GM21576 (cell line): ENCODE results near the gene CLEC16A.

Experiments used
- ATAC-seq: cut with Tn5 transposase; IDR thresholded peaks from one replicate; pipeline ENCODE4 v1.9.1; 2021; ENCODE audit warnings: mild to moderate bottlenecking, moderate library complexity; ENCODE audit not compliant: unreplicated experiment

The CLEC16A gene

DNA sequence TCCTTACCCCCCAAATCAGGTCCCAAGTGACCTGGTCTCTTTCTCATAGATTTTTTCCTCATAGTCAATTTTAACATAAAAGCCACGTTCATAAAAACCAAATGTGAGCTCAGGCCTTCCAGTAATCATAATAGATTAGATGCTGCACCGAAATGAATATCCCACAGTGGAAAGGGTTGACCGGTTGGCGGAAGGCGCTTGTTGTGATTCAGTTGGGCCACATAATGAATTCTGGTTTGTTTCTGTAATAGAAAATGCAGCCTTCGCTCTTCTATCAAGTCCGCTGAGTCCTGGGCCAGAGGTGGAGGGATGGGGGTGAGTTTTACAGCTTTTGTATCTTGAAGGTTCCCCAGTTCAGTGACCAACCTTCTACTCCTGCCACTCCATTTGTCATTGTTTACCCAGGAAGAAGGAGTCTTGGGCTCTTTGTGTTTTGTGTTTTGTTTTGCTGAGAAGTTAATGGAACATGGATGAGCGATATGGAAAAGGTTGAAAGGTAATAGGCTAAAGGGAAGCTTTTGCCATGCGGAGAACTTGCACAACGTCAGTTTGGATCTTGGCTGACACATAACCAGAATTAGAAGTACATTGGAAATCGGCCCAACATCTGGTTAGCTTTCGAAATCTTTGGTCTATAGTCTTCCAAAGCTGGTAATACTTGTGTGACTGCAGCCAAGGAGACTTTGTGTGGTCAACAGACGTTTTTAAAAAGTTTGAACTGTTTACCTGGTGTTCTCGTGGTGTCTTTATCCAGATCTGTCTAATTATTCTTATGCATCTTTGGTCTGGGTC, 89.5 kb downstream of the CLEC16A start:
- ATAC-seq = no peak

DNA sequence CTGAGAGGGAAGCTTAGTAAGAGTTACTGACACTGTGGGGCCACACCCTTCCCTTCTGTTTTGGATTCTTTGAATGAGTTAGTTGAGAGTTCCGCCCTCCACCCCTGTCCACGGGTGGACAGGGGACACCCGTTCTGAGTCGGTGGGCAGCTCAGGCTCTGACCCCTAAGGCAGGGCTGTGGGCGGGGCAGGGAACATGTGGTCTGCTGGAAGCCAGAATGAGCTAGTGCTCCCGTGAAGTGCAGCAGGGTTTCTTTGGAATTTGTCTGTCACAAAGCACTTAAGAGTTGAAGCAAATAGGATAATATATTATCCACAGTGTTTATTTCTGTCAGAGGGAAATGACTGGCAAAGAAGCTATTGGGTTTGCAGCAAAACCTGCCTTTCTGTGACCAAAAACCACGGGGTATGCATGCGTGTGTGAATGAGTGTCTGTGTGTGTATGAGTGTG, 90.1 kb downstream of the CLEC16A start:
- ATAC-seq = no peak

DNA sequence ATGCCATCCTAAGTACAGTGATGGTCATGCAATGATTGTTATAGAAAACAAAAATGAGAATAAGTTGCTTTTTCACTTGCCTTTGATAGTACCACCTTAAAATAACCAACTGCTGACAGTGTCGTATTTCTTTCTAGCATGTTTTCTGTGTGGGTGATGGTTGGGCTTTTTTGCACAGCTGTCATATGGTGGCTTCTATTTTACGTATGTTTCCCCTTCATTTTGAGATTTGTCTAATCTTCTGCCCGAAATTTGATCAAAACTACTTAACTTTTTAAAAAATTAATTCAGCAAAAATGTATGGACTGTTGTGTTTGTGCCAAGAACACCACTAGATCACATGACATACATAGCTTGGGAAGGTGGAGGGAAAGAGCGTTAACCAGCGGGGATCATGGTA, 90.7 kb downstream of the CLEC16A start:
- ATAC-seq = no peak

DNA sequence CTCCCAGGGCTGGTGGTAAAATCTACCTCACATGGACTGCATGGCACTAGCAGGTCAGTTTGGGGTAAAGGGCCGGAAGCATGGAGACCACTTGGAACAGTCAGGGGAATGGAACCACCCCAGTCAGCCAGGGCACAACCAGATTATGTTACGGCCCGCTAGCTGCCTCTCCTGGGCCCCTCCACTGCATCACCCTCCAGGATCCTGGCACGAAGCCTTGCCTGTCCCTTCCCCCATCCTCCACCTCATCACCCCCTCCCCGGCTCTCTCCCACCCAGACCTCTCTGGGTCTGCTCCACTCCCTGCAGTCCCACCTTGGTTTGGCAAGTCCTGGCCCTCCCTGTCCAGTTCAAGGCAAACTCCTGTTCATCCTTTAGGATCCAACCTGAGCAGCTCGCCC, 91.7 kb downstream of the CLEC16A start:
- no peak for ATAC-seq

DNA sequence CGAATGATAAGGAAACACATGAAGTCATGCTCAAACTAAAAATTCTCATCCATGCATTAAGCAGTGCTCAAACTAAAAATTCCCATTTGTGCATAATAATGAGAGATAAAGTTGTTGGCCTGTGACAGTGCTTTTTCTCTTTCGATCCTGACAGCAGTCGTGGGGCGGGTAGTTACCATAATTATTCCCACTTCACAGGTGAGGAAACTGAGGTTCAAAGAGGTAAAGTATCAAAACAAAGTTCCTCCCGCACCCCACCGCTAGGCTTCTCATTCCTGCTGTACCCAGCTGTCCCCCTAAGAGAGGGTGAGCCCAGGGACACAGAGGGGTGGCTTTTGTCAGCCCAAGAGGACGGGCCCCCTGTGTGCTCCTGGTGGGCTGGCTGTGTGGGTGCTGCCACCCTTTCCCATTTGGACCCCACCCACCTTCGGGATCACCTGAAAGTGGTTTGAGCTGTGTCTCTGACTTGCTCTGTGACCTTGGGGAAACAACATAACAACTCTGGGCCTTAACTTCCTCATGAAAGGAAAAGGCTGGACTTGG, 92.6 kb downstream of the CLEC16A start:
- ATAC-seq = no peak

DNA sequence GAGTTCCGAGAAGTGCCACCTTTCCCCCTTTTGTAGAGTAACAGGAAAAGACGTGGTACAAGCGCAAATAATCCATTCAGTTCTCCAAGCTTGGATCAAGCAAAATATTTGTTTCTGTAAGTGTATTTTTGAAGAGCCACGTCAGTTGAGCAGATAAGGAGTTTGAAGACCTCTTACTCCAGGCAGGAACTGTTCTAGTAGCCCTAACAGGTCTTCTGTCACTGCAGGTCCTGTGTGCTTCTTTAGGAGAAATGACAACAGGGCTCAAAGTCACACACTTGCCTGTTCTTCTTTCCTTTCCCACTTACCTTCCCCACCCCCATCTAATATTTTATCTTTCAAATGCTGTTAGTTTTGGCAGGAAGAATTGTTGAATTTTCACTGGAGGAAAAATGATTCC, 93.9 kb downstream of the CLEC16A start:
- ATAC-seq = no peak

DNA sequence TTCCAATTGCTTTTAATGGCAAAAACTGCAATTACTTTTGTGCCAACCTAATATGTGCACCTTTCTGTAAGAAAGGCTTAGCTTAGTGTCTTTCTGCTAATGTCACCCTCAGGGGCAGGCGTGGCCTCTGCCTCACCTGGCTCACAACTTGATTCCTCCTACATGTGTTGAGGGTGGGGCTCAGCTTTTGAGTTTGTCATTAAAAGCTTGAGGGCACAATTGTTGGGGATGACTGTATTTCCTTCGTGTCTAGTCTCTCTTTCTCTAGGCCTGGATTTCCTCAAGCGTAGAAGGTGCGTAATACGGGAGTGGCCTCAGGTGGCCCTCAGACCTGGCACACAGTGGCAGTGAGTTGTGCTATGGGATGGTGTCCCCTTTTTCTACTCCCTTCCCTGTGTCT, 94.4 kb downstream of the CLEC16A start:
- ATAC-seq = no peak

DNA sequence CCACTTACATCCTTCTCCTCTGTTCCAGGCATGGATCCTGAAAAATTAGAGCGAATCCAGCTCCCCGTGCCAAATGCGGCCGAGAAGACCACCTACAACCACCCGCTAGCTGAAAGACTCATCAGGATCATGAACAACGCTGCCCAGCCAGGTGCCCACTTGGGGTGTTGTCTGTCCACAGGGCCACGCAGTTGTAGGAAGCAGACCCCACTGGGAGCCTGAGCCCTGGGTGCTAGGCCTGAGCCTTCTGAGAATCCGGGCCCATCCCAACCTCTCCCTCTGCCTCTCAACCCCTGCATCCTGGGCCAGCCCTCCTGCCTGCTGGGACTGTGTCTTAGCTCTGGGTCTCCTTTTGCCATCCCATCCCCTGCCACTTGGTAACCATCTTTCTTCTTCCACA, 95.4 kb downstream of the CLEC16A start:
- no peak for ATAC-seq

DNA sequence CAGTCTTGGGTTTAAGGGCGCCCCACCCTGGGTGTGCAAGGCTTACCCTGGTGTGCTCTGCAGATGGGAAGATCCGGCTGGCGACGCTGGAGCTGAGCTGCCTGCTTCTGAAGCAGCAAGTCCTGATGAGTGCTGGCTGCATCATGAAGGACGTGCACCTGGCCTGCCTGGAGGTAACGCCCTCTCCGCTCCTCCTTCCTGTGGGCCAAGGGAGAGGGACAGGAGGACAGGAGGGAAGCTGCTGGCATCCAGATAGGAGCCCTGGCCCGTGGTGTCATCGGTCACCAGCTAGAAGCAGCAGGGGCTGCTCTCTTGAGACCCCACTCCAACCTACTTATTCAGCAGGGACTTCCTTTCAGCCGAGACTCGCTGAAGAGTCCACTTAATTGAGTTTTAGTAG, 97.8 kb downstream of the CLEC16A start:
- no peak for ATAC-seq

DNA sequence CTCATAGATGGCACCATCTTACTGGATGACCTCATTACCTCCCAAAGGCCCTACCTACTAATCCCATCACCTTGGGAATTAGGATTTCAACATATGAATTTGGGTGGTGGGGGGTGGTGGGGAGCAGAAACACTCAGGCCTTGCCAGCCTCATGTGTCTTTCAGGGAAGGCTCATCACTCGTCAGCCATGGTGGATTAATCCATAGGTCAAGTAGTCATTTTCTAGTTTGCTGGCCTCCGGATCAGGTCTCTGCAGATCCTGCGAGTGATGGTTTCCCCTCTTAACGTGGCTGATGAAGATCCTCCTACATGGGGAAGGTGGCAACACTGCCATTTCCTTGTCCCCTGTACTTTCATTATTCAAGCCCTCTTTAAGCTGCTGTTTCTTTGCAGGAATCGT, 101.1 kb downstream of the CLEC16A start:
- no peak for ATAC-seq

DNA sequence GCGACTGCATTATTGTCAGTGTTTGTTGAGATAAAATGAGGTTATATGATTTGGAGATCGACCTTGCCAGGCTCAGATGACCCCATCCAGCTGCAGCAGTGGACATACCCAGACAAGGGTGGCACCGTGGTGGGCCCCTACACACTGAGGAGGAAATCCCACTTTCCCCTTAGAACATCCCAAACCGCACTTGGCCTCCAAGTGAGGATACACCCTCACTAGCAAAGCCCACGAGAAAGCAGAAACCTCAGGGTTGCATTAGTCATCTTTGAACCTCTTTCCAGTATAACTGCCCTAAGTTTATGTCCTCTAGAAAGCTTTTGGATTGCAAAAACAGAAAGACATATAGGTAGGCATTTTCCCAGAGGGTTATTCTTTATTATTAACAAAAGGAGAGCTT, 101.5 kb downstream of the CLEC16A start:
- no peak for ATAC-seq

DNA sequence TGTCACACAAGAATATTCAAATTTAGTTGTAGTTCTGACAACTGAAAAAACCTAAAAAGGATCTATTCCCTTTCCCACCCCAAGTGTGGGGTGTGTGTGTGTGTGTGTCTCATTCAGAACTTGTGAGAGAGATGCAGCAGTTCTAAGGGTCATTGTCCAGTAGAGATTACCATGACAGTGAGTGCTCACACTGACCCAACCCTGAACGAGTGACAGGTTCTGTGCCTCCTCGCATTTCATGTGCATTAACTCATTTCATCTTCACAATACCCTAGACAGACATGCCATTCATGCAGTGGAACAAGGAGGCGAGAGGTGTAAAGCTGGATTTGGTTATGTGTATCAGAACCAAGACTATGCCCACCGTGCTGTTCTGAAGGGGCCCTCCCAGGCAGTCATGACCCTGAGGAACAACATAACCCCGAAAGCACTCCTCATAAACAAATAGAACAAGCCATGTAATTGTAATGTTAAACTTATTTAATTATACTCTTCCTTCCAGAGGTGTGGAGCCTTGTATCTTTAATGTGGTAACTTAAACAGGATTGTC, 102.1 kb downstream of the CLEC16A start:
- no peak for ATAC-seq

DNA sequence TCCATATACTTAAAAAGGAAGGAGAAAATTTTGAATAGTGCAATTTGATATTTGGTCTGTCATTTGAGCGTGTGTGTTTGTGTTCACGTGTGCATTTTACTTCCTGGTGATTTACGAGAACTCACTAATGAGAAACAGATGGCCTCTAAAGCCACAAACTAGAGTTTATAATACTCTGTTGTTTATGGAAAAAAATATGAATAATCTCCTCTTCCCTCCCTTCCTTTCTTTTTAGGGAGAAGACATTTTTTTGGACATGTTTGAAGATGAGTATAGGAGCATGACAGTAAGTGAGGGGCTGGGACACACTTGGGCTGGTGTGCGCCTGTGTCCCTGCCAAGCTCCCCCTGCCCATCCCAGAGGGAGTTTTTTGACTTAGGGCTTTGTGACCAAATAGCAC, 102.7 kb downstream of the CLEC16A start:
- ATAC-seq = no peak

DNA sequence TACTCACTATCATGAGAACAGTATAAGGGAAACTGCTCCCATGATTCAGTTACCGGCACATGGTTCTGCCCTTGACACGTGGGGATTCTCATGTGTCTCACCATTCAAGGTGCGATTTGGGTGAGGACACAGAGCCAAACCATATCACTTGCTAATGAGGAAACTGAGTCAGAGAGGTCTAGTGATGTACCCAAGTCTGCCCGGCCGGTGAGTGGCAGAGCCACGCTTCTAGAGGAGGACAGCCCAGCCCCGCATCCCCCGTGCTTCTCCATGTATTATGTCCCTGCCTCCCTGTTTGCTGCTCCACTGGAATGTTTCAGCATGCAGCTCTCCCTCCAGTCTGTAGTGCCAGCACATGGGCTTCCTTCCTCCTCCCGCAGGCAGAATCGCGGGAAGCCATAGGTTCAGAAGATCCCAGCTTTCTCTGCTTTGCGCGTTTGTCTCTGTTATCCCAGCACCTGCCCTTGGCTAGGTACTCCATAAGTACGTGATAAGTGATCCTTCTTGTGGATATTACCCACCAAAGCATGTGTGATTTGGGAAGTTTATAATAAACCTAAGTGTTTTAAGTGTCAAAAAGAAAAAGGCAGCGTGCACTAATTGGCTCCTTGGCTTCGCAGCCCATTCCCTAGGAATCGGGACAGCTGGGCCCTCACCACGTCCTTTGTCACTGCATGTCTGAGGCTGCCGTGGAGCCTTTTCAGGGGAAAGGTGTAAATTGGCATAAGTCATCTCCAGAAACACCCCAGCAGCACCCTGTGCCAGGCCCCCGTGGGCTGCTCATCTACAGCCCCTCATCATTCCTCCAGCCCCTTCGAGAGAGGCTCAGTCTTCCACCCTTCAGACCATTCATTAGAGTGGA, 103.8 kb downstream of the CLEC16A start:
- ATAC-seq = no peak

DNA sequence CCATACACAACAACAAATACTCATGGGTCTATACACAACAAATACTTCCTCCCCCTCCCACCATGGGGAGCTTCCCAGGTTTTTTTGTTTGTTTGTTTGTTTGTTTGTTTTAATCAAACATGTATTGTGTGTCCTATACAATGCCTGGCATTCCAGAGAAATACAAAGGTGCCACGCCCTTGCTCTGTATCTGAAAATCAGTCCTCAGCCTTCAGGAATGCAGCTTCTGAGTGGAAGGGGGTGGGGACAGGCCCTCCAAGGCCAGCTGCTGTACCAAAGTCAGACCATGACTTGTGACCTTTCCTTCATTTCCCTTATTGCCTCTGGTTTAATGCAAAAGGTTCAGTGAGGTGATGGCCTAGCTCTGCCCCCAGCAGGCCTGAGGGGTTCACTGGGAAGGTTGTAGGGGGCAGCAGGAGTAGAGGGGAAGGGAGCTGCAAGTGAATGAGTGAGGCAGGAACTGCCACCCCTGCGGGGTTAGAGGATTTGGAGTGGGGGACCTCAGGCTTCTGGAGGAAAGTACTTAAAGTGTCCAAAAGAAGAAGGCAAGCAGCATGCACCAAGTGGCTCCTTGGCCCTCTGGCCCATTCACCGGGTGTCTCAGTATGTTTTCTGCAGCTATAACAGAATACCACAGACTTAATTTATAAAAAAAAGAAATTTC, 105.2 kb downstream of the CLEC16A start:
- ATAC-seq = no peak

DNA sequence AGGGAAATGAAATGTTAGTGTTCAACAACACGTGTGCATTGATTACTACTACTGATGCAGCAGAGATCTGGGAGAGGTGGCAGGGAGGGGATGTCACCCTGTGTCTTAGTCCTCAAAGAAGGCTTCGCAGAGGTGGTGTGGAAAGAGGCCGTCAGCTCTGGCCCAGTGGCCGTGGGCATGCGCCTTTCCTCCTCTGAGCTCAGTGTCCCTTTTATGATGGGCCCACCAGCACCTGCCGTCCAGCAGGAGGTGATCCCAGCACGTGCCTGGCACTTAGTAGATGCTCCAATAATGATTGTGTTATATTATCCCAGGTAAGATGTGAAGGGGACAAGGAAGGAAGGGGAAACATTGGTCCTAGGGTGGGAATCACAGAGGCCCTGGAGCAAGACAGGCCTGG, 106.2 kb downstream of the CLEC16A start:
- ATAC-seq = no peak

DNA sequence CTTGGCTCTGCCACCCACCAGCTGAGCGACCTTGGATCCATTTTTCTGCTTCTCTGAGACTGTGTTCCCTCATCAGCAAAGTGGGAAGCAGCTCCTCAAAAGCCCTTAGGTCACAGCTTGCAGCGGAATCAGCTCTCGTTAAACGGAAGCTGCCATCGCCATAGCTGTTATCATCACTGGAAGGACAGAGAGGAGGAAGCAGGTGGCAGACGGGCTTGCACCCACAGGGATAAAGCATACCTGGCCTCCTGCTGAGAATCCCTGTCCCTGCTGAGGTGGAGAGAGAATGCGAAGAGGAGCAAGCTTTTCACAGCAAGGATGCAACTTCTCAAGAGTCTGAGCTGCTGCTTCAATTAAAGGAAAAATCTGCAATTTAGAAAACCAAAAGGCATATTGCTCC, 106.6 kb downstream of the CLEC16A start:
- ATAC-seq = no peak

DNA sequence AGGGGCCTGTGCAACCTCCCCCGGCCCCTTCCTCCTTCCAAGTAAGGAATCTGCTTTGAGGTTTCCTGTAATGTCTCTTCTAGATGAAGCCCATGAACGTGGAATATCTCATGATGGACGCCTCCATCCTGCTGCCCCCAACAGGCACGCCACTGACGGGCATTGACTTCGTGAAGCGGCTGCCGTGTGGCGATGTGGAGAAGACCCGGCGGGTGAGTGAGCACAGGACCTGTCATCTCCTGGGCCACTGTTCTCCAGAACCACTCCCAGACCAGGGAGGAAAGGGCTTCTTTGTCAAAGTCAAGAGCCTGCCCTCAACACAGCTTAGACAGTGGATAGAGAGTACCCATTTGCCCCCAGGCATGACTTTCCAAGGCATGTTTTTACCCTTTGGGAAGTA, 107.1 kb downstream of the CLEC16A start:
- no peak for ATAC-seq

DNA sequence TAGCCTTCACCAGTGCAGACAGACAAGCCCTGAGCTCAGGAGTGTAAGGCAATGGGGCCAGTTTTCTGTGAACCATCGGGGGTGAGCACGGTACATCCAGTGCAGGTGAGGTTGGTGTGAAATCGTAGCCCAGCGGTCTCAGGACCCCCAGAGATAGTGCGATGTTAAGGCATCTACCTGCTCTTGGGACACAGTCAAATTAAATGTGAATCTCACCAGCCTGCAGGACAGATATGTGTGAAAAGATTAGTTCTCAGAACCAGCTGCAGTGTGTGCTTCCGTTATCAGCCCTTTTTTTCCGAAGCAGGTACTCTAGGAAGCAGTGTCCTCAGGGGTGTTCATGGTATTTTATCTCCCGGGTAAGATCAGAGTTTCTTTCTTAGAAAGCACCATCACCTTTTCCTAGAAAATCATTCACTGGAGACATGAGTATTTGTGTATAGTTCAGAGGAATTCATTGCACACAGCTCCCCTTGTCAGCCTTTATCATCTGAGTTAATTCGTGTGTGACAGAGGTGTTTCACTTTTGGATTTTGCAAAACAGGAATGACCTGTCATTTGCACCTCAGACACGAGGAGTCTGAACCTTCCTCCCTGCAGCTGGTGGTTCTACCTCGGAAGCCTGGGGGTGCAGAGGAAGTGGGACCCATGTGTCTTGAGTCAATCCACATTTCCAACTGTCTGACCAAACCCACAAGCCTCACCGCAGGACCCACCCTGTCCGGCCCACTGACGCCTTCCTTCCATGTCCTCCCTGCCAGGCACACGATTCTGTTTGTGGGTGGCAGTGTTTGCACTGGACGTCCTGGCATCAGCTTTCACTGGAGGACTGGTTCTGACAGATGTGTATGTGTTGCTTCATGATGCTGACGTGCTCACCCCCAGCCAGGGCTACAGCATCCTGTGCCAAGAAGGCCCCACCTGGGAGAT, 107.8 kb downstream of the CLEC16A start:
- peak; percentile 54 for ATAC-seq

DNA sequence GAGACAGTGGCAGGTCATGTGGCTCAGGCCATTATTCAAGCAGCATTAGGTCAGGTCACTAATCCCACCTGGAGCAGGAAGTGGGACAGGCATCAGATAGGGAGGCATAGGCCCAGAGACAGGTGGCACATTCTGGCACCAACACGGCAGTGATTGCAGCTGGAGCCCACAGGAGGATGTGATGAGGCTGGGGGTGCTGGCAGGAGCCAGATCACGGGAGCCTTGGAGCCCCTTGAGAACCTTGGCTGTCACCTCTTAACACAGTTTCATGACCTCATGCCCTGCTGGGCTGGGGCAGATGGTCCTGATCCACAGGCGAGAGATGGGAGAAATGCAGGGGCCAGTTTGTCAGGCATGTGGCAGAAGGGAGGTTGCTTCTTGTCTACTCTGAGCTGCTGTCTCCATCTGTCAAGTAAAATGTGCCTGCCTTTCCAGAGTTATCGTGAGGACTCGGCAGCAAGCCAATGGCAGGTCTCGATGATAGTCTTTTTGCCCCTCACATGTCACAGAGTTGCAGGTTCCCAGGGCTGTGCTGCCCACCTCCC, 109.6 kb downstream of the CLEC16A start:
- ATAC-seq = no peak
